Tibial artery (tissue), 4 donors: ENCODE data around the gene KCNN3.
"Not testable (repeated sequence)": the region's sequence is repeated elsewhere in the genome, so short reads cannot be mapped to it uniquely, and the experiment has no call there.

Experiments
- DNase-seq, 2 donors: peaks; one replicate each; pipeline ENCODE4 v3.0.0-alpha.2; 2019
- H3K27ac ChIP-seq, 2 donors: fragments of 200-600 bp; sonication (generic) in 1 of 2; 1 replicate in 1 of 2; 2 replicates in 1 of 2; pipeline ENCODE4 v1.5.1; 2018 to 2019; ENCODE audit warnings: mild to moderate bottlenecking in 1 of 2
- H3K27me3 ChIP-seq, 2 donors: fragments of 200-600 bp; sonication (generic) in 1 of 2; one replicate each; pipeline versions ENCODE4 v1.5.1 to v1.6.0; 2016 to 2019
- H3K36me3 ChIP-seq, 3 donors: fragments of 200-600 bp; sonication (generic) in 2 of 3; one replicate each; pipeline ENCODE4 v1.5.1; 2016 to 2019; ENCODE audit warnings: mild to moderate bottlenecking in 2 of 3
- H3K4me1 ChIP-seq, 4 donors: fragments of 200-600 bp; sonication (generic) in 2 of 4; 1 replicate in 3 of 4; 2 replicates in 1 of 4; pipeline ENCODE4 v1.5.1; 2016 to 2019
- H3K4me3 ChIP-seq, 2 donors: fragments of 200-600 bp; sonication (generic) in 1 of 2; 1 replicate in 1 of 2; 2 replicates in 1 of 2; pipeline ENCODE4 v1.5.1; 2018 to 2019; ENCODE audit warnings: mild to moderate bottlenecking in 2 of 2
- H3K9me3 ChIP-seq, 3 donors: fragments of 200-600 bp; sonication (generic) in 1 of 3; one replicate each; pipeline ENCODE4 v1.5.1; 2016 to 2019
- intact Hi-C: fragments of 100-400 bp; cut with DNase I; formaldehyde crosslinking; loops from one replicate; pipeline ENCODE4 v1.15.0; 2023; ENCODE audit warnings: low total_unique reads
- TF ChIP-seq, protein P1 (sequence below), 2 experiments: fragments of 200-600 bp in 1 of 2; fragments of 450-650 bp in 1 of 2; IDR thresholded peaks; one replicate each; pipeline ENCODE4 v1.5.1; 2017 to 2019; ENCODE audit warnings: antibody characterized with exemption in 2 of 2, mild to moderate bottlenecking in 1 of 2, moderate library complexity in 1 of 2

Gene KCNN3

DNA sequence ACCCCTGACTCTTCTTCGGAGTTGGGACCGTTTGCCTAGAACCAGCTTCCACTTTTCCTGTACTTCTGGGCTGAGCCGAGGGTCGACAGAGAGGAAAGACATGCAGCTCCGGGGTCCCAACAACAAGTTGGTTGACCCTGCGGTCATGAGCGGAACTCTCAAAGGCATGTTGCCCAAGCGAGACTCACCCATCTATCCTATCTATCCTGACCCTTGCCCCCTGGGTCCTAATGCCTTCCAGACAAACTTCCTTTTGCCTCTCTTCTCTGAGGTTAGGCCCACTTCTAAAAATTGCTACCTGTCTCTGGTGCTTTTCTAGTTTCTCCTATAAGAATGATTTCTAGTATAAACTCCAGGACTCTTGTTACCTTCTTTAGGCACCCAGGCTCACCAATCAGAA lies 197.8 kb downstream of the KCNN3 start:
- intact Hi-C loops, H3K4me1 ChIP-seq, H3K4me3 ChIP-seq, DNase-seq, H3K27me3 ChIP-seq, H3K9me3 ChIP-seq, H3K27ac ChIP-seq, H3K36me3 ChIP-seq: not testable (repeated sequence)

DNA sequence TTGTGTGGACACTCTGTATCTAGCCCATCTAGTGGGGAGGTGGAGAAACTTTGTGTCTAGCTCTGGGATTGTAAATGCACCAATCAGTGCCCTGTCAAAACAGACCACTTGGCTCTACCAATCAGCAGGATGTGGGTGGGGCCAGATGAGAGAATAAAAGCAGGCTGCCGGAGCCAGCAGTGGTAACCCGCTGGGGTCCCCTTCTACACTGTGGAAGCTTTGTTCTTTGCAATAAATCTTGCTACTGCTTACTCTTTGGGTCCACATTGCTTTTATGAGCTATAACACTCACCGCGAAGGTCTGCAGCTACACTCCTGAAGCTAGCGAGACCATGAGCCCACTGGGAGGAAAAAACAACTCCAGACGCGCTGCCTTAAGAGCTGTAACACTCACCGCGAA lies 198.7 kb downstream of the KCNN3 start:
- intact Hi-C loops, H3K4me1 ChIP-seq, H3K9me3 ChIP-seq: not testable (repeated sequence)

DNA sequence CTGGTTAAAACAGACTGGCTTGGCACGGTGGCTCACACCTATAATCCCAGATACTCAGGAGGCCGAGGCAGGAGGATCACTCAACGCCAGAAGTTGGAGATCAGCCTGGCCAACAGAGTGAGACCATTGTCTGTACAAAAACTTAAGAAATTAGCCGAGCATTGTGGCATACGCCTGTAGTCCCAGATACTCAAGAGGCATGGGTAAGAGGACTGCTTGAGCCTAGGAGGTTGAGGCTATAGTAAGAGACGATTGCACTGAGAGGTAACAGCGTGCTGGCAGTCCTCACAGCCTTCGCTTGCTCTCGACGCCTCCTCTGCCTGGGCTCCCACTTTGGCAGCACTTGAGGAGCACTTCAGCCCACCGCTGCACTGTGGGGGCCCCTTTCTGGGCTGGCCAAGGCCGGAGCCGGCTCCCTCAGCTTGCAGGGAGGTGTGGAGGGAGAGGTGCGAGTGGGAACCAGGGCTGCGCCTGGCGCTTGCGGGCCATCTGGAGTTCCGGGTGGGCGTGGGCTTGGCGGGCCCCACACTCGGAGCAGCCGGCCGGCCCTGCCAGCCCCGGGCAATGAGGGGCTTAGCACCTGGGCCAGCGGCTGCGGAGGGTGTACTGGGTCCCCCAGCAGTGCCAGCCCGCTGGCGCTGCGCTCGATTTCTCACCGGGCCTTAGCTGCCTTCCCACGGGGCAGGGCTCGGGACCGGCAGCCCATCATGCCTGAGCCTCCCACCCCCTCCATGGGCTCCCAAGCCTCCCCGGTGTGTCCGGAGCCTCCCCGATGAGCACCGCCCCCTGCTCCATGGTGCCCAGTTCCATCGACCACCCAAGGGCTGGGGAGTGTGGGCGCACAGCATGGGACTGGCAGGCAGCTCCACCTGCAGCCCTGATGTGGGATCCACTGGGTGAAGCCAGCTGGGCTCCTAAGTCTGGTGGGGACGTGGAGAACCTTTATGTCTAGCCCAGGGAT lies 199.5 kb downstream of the KCNN3 start:
- H3K9me3 ChIP-seq, intact Hi-C loops, H3K27me3 ChIP-seq: not testable (repeated sequence)

More for the DNA sequence above, 198.7 kb downstream of the KCNN3 start:
- H3K36me3 ChIP-seq, H3K27ac ChIP-seq, DNase-seq, H3K4me3 ChIP-seq, H3K27me3 ChIP-seq: not testable (repeated sequence)

DNA sequence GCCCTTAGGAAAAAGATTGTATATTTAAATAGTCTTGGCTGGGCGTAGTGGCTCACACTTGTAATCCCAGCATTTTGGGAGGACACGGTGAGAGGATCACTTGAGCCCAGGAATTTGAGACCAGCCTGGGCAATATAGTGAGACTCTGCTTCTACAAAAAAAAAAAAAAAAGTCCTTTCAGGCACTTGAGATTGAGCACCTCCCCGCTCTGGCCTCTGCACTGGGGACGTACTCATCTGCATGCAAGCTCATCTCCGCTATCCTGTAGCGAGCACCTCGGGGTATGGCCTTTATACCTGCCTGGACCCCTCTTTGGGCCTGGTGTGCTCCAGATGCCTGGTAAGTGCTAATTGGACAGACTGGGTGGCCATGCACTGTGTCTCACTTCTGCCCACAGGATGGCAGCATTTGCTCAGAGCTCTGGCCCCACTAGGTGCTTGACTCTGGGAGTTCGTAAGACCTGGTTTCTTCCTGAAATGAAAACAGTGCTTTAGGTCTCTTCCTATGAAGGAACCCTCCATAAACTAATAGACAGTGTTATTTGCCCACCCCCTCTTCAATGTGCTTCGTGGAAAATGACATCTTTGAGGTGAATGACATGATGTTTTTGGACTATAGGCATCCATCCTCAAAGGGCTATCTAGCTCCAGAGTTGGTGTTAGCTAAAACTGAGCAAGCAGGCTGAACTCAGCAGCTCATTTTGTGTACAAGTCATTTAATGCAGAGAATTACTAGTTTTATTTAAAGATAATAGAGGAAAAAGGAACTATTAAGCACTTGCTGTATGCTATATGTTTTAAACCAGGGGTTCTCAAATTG lies 200.4 kb downstream of the KCNN3 start:
- H3K9me3 ChIP-seq = no peaks in the 10 kb centered on the region
- H3K36me3 ChIP-seq = no peaks in the 10 kb centered on the region
- TF ChIP-seq, protein P1, sequence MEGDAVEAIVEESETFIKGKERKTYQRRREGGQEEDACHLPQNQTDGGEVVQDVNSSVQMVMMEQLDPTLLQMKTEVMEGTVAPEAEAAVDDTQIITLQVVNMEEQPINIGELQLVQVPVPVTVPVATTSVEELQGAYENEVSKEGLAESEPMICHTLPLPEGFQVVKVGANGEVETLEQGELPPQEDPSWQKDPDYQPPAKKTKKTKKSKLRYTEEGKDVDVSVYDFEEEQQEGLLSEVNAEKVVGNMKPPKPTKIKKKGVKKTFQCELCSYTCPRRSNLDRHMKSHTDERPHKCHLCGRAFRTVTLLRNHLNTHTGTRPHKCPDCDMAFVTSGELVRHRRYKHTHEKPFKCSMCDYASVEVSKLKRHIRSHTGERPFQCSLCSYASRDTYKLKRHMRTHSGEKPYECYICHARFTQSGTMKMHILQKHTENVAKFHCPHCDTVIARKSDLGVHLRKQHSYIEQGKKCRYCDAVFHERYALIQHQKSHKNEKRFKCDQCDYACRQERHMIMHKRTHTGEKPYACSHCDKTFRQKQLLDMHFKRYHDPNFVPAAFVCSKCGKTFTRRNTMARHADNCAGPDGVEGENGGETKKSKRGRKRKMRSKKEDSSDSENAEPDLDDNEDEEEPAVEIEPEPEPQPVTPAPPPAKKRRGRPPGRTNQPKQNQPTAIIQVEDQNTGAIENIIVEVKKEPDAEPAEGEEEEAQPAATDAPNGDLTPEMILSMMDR (IDR thresholded peaks at IDR 0.05) = peak; percentile 56 to 58
- H3K27me3 ChIP-seq = peaks cover 0 to 6% of the 10 kb centered on the region in 2 donors
- no peak overlapping the region for H3K27ac ChIP-seq
- DNase-seq = peak; percentile 60 to 73
- no peaks in the 10 kb centered on the region for H3K4me1 ChIP-seq
- intact Hi-C loops = loop anchor here (10.0 kb wide), 1 partner anchor 215 kb away; no protein-coding TSS in a partner anchor
- H3K4me3 ChIP-seq = no peak overlapping the region

More for the DNA sequence above, 199.5 kb downstream of the KCNN3 start:
- not testable (repeated sequence) for H3K27ac ChIP-seq, H3K36me3 ChIP-seq, H3K4me1 ChIP-seq, DNase-seq, H3K4me3 ChIP-seq

DNA sequence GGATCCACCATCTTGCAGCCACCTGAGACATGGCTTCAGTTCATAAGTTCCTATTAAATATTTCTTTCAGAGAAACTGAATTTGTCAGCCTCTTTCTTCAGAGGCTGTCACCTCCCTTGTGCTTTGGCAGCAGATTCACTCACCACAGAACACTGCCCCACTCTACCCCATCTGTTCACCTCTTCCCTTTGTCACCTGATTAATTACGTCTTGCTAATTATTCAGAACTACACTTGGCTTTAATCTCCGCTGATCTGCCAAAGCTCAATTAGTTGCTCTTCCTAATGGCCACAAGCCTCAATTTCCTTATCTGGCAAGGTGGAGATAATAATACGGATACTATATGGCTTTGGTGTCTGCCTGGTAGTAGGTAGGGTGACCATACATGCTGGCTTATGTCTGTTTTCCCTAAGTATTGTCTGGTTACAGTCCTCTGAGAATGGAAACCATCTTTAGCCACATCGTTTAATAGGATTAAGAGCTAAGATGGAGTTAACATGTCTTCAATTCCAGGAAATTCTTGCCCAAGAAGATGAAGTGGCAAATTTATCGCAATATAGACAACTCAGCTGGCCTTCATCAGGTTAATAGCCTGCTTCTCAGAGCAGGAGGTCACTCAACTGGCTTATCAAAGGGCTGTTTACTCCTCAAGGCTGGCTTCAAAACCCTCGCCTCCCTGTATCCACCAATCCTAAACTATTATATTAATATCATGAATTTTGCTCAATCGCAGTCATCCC lies 203.9 kb downstream of the KCNN3 start:
- intact Hi-C loops = loop anchor here (10.0 kb wide), 1 partner anchor 219 kb away; no protein-coding TSS in a partner anchor

DNA sequence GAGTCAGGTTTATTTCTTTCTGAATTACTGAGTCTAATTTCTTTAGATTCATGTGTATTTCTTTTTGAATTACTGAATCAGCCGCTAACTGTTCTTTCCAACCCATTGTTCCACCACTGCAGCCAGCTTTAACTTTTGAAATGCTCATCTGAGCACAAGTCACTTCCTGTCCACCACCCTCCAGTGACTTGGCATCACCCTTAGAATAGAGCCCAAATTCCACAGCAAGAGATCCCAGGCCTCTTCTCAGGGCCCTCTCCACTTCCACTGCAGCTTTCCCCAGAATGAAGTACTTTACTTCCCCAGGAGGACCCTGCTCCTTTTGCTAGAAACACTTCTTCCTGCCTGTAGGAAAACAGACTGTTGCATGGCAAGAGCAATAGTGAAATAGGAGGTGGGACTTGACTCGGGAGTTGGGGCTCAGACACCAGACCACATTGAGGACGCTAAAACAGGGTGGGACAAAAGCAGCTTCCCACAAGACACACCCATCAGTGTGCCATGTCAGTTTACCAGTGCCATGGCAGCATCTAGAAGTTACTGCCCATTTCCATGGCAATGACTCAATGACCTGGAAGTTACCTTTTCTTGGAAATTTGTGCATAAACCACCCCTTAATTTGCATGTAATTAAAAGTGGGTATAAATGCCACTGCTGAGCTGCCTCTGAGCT lies 205.6 kb downstream of the KCNN3 start:
- H3K27me3 ChIP-seq = peaks cover 0 to 9% of the 10 kb centered on the region in 2 donors
- H3K9me3 ChIP-seq = no peaks in the 10 kb centered on the region
- H3K4me1 ChIP-seq = no peaks in the 10 kb centered on the region
- TF ChIP-seq, protein P1 (IDR thresholded peaks at IDR 0.05) = no peak
- intact Hi-C loops = loop anchor here (10.0 kb wide), 1 partner anchor 220 kb away; no protein-coding TSS in a partner anchor
- DNase-seq = no peak
- H3K4me3 ChIP-seq = no peak overlapping the region
- H3K27ac ChIP-seq = no peak overlapping the region
- no peaks in the 10 kb centered on the region for H3K36me3 ChIP-seq

More for the DNA sequence above, 203.9 kb downstream of the KCNN3 start:
- no peak overlapping the region for H3K4me3 ChIP-seq
- no peaks in the 10 kb centered on the region for H3K4me1 ChIP-seq
- no peaks in the 10 kb centered on the region for H3K27me3 ChIP-seq
- no peak overlapping the region for H3K27ac ChIP-seq
- DNase-seq = no peak
- H3K36me3 ChIP-seq = no peaks in the 10 kb centered on the region
- H3K9me3 ChIP-seq = no peaks in the 10 kb centered on the region
- TF ChIP-seq, protein P1 (IDR thresholded peaks at IDR 0.05) = no peak
